ENCODE results near the gene GPALPP1.
"Not testable (repeated sequence)": the region's sequence is repeated elsewhere in the genome, so short reads cannot be mapped to it uniquely, and the experiment has no call there.

The GPALPP1 gene

DNA sequence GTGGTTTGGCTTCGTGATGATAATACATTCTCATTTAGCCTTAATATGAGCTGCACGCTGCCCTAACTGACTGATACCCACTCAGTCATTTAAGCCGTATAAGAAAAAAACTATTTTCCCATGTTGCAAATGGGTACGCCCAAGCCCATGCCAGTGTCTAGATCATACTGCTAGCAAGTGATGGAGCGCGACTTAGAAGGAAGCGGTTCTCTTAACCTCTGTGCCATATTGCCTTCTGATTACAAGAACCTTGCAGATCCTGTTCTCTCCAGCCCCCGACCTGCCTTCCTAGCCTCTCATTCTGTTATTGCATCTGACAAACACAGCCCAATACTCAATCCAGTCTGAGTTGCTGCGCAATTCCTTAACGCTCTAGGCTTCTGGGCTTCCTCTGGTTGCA lies 603 bp downstream of the GPALPP1 start:
- in situ Hi-C loops (cut with HindIII; ENCODE audit: low sequenced_read_pairs) = loop anchor here (25.0 kb wide), 1 partner anchor 1078 kb away; no protein-coding TSS in a partner anchor

DNA sequence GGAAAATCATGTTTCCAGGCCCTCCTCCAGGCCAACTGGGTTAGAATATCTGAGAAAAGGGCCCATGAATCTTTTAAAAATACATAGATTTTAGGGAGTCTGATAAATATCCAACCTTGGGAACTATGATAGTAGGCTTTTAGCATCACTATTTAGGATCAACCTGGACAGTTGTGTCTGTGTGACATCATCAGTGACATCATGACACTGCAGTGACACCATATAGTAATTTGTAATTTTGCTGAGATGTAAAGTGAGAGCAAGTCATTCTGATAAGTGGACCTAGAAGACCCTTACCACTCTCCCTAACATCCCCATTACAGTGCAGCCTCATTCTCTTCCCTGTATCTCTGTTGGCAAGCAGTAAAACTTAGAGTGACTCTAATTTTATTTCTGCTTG lies 14.1 kb downstream of the GPALPP1 start:
- in situ Hi-C loops (cut with HindIII; ENCODE audit: low sequenced_read_pairs) = no loop called here

DNA sequence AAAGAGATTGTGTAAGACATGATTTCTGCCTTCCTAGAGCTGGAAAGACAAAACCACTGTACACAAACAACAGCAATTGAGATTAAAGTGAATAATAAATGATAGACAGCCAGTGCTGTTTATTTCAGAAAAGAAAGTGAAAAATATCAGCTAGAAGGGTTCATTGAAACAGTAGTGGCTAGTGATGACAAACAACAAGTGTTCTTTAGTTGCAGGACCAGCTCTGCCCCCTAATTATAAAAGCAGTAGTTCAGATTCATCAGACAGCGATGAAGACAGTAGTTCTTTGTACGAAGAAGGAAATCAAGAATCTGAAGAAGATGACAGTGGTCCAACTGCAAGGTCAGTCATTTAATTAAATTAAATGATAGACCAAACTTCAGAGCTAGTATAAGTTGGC lies 14.8 kb downstream of the GPALPP1 start:
- in situ Hi-C loops (cut with HindIII; ENCODE audit: low sequenced_read_pairs) = no loop called here

DNA sequence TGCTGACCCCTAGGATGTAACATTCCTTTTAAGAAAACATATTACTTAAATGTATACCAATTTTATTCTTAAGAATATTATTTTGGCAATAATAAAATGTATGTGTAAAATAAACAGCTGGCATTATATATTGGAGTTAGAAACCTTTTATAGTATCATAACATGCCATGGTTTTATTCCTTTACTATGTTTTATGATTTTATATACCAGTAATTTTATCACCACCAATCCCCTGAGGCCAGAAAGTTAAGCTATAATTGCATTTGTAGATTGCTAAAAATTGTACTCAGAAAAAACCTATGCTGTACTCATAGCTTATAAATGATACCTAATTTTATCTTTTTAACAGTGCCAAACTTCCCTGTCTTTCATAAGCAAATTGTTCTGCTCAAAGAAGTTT lies 17.9 kb downstream of the GPALPP1 start:
- in situ Hi-C loops (cut with HindIII; ENCODE audit: low sequenced_read_pairs) = no loop called here

DNA sequence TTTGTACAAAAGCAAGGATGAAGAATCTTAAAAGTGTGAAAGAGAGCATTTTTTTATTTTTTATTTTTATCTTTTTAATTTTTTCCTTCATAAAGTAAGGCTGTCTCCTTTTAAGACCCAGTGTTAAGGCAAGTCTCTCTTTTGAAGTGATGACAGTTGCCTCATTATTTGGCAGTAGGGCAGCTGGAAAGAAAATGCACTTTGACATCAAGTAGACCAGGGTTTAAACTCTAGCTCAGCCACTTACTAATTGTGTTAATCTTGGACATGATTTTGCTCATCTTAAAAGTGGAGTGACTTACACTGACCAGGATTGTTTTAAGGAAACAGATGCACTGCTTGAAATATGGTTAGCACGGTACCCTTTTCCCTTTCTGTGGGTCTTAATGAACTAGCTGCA lies 18.5 kb downstream of the GPALPP1 start:
- in situ Hi-C loops (cut with HindIII; ENCODE audit: low sequenced_read_pairs) = no loop called here

DNA sequence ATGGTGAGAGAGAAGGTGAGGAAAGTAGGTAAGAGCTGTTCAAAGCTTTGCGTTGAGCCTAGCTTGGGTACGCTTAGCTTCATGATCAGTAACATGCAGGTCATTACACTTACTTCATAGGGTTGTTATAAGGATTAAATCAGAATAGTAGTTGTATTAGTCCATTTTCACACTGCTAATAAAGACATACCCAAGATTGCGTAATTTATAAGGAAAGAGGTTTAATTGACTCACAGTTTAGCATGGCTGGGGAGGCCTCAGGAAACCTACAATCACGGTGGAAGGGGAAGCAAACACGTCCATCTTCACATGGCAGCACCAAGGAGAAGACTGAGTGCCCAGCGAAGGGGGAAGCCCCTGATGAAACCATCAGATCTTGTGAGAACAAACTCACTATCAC lies 21.9 kb downstream of the GPALPP1 start:
- in situ Hi-C loops (cut with HindIII; ENCODE audit: low sequenced_read_pairs) = no loop called here

DNA sequence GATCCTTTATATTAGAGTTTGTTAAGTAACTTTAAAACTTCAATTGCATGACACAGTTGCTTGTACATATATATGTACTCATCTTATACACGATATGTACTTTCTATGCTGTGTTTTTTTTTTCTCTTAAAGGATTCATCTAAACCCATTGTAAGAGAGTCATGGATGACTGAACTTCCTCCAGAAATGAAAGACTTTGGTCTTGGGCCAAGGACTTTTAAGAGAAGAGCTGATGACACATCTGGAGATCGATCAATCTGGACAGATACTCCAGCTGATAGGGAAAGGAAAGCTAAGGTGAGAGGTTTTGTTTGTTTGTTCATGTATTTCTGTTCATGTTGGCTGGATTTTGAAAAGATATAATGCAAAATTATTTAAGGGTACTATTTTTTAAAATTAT lies 26.0 kb downstream of the GPALPP1 start:
- in situ Hi-C loops (cut with HindIII; ENCODE audit: low sequenced_read_pairs) = no loop called here

DNA sequence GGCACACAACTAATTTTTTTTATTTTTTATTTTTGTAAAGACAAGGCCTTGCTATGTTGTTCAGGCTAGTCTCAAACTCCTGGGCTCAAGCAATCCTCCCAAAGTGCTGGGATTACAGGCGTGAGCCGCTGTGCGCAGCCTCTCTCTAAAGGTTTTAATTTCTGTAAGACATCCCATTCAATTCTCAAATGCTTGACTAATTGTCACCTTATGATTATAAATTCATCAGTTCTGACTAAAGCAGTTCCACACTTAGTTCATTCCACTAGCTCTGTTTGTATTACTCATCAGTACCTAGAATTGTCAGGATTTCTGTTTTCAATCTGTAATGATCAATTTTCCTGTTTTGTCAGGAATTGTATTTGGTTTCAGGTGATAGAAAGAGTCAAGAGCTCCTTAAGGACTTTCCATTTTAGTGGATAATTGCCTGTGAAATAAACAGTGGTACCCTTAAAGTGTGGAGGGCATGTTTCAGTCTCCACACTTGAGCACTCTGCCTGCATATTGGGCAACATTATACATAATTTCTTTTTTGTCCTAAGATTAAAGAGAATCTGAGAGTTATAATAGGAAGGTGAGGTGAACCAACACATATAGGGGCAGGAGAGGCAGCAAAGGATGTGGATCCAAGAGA lies 27.6 kb downstream of the GPALPP1 start:
- in situ Hi-C loops (cut with HindIII; ENCODE audit: low sequenced_read_pairs) = no loop called here

DNA sequence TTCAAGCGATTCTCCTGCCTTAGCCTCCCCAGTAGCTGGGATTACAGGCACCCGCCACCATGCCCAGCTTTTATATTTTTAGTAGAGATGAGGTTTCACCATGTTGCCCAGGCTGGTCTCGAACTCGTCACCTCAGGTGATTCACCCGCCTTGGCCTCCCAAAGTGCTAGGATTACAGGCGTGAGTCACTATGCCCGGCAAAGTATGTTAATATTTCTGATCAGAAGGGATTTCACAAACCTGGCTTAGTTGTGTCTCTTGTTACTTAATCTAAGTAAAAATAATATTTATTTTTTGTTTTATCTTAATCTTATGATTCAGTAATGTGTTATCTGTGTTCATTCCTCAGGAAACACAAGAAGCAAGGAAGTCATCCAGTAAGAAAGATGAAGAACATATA lies 30.6 kb downstream of the GPALPP1 start:
- in situ Hi-C loops (cut with HindIII; ENCODE audit: low sequenced_read_pairs) = not testable (repeated sequence)

DNA sequence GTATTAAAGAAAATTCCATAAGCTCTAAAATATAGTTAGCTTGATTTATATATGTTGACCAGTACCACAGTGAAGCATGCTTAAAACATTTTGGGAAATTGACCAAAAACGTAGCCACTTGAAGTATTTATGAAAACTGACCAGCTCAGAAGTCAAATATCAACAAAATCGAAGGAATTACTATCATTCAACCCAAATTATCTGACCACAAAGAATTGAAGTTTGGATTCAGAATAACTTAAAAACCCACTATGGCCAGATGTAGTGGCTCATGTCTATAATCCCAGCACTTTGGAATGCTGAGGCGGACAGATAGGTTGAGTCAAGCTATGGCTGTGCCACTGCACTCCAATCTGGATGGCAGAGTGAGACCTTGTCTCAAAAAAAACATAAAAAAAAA lies 31.9 kb downstream of the GPALPP1 start:
- in situ Hi-C loops (cut with HindIII; ENCODE audit: low sequenced_read_pairs) = no loop called here

DNA sequence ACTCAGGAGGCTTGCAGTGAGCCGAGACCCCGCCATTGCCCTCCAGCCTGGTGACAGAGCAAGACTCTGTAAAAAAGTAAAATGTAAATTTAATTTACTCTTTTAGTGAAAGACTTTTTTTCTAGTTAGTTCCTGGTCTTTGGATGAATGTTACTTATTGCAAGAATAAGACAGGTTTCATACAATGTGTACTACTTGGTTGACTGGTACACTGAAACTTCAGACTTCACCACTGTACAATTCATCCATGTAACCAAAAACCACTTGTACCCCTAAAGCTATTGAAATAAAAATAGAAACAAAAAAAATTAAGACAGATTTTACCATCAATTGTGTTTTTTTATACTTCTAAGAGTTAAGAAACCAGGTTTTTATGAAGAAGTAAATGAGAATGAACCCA lies 35.5 kb downstream of the GPALPP1 start:
- in situ Hi-C loops (cut with HindIII; ENCODE audit: low sequenced_read_pairs) = no loop called here

DNA sequence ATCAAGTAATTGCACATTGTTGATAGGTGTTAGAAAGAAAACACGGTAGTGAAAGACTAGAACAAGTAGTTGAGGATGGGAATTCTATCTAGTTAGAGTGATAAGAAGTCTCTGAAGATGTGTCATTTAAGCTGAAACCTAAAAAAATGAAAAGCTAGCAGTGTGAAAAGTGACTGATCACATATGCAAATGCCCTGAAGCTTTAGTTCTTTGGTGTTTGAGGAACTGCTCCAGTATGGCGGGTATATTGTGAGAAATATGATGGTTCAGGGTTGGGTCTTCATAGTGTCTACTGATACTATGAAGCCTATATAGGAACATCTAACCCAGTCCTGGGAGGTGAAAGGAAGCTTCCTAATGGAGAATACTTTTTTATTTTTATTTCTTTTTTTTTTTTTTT lies 45.0 kb downstream of the GPALPP1 start:
- in situ Hi-C loops (cut with HindIII; ENCODE audit: low sequenced_read_pairs) = no loop called here

DNA sequence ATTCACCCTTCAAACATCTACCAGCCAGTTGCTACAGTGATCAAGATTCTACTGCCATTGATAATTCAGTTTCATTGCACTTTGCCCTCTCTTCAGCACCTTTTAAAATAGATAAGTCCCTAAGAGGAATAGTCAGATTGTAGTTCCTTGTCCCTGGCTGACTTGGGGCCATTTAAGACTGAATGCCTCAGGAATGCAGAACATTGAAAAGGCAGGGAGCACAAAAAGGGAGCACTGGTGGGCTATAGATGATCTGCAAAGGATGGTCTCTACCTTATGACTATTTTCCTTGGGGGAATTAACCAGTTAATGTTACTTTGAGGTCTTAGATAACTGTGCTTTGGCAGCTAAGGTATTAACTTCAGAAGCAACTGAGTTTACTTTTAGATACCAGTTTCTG lies 46.9 kb downstream of the GPALPP1 start:
- in situ Hi-C loops (cut with HindIII; ENCODE audit: low sequenced_read_pairs) = no loop called here

DNA sequence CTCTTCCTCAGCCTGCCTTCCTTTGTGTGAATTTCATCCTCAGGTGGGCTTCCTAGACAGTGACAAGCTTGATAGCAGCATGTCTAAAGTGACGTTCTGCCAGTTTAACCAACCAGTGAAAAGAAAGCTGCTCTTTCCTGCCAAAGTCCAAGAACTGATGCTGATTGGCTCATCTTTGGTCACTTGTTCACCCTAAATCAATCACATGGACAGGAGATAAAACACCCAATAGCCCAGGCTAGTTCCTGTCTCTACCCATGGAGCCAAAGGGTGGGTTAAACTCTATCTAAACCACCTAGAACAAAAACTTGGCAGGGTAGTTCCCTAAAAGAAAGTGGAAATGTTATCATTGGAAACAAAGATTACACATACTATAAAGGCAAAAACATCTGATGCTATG lies 50.8 kb downstream of the GPALPP1 start:
- in situ Hi-C loops (cut with HindIII; ENCODE audit: low sequenced_read_pairs) = no loop called here

DNA sequence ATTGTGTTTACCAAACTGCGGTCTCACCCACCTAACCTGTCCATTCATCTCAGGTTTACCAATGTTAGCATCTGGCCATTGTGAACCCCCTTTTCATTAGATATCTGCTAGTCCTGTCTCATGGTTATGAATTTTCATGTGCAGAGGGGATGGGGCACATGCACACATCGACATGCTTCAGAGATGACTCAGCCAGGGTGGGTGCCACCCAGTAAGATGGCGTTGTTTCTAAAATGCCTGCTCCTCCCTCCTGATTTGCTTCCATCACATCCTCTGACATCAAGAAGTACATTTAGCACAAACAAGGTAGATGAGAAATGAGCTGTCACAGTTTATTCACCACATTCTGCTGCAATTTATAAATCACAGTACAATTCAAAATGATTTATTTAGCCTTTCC lies 51.3 kb downstream of the GPALPP1 start:
- in situ Hi-C loops (cut with HindIII; ENCODE audit: low sequenced_read_pairs) = no loop called here

DNA sequence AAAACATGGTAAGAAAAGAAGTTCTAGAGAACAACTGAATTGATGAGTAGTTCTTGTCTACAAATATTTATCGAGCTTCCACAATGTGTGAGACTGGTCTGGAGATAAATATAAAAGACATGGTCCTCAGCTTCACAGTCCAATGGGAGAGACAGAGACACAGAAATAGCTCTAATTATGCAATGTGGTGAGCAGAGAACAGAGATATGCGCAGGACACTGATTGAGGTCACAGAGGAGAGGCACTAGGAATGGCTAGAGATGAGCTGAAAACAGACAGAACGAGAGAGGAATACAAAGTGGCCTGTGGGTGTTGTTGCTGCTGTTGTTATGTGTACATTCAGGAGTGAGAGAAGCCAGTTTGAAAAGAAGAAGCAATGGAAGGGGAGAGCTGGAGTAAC lies 53.2 kb downstream of the GPALPP1 start:
- in situ Hi-C loops (cut with HindIII; ENCODE audit: low sequenced_read_pairs) = no loop called here

DNA sequence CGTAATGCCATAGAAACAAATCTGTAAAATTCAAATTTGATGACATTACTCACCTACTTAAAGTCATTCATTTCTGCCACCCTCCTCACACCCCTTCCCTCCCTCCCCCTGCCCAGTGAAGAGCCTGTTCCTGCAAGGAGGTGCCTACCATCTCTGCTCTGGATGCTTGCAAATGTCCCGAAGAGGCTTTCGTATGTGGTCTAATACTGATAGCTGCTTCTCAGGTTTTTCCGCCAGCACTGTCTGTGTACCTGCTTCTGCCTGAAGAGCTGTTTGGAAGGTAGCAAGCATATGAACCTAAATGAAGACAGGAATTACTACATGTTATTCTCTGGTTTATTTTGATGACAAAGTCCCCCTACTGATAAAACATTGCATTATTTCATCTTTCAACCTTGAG lies 57.1 kb downstream of the GPALPP1 start:
- in situ Hi-C loops (cut with HindIII; ENCODE audit: low sequenced_read_pairs) = no loop called here

DNA sequence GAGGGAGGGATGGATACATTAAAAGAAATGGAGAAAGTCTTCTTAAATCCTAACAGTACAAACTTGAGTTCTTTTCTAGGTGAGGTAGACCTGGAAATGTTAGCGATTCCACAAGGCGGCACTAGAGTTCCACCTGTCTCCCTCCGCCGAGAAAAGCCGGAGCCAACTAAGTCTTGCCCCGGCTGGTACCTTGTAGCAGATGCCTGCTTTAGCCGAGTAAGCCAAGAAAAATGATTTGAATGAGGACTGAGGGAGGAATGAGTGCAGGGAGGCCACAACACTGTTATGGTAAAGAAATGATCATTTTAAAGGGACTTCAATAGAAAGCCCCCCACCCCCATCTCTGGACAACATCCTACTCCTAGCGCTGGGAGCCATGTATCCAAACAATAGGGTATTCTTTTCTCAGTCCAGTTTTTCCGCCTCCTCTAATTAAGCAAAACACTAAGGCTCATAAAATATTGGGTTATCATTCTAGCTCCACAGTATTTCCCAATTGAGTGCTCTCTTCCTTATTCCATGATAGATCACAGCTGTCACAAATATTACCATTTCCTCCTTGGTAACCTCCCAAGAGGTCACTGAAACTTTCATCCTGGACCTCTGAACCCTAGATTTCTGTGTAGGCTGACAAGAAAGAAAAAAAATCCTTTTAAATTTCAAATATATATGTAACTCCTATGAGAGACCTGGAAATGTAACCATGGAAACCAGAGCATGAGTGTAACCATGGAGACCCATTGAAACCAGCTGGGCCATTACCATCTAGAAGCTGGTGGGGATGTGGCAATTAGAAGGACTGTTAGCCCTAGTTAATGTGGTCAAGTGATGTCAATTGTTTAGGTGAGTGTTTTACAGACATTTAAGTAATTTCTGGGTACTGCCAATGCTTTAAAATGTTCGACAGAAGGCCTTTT lies 58.3 kb downstream of the GPALPP1 start:
- in situ Hi-C loops (cut with HindIII; ENCODE audit: low sequenced_read_pairs) = no loop called here

DNA sequence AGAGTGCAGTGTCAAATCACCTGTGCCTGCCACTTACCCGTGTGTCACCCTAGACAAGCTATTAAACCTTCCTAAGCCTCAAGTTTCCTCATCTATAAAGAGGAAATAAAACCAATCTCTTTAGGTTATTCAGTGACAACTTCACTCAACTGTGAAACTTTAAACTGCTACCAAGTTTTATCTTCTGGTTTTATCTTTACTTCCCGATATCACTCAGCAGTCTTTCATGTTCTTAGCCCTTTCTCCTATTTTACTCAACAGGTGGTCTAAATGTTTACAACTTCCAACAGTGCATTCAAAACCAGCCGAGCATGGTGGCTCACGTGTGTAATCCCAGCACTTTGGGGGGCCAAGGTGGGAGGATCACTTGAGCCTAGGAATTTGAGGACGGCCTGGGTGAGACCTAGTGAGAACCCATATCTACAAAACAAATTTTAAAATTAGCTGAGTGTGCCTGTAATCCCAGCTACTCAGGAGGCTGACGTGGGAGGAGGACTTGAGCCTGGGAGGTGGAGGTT lies 59.6 kb downstream of the GPALPP1 start:
- in situ Hi-C loops (cut with HindIII; ENCODE audit: low sequenced_read_pairs) = no loop called here

DNA sequence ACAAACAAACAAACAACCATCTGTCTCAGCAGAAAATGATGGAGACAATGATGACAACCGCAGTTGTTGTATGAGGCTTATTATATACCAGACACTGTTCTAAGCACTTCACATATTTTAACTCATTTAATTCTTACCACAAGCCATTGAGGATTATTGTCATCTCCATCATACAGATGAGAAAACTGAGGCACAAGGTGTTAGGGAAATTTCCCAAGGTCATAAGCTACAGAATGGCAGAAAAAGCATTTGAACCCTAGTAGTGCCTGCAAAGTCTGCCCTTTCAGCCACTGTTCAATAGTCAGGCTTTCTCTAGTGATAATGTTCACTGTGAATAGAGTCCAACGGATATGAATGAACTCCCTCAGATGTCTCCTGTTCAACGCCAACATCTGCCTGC lies 60.1 kb downstream of the GPALPP1 start:
- in situ Hi-C loops (cut with HindIII; ENCODE audit: low sequenced_read_pairs) = no loop called here

DNA sequence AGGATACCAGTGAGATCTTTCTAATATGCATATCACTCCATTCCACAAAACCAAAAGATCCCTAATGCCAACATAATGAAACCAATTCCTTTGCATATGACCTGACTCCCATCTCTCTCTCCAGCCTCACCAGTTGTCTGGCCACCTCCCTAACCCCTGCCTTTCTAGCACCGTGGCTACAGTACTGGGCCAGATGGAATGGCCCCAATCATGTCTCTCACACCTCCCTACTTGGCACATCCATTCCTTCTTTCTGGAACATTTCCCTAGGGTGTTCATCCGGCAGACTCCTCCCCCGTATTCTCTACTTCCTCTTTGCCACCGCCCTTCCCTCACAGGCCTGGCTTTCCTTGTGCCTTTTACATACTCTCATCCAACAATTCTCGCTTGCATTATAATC lies 62.0 kb downstream of the GPALPP1 start:
- in situ Hi-C loops (cut with HindIII; ENCODE audit: low sequenced_read_pairs) = no loop called here

DNA sequence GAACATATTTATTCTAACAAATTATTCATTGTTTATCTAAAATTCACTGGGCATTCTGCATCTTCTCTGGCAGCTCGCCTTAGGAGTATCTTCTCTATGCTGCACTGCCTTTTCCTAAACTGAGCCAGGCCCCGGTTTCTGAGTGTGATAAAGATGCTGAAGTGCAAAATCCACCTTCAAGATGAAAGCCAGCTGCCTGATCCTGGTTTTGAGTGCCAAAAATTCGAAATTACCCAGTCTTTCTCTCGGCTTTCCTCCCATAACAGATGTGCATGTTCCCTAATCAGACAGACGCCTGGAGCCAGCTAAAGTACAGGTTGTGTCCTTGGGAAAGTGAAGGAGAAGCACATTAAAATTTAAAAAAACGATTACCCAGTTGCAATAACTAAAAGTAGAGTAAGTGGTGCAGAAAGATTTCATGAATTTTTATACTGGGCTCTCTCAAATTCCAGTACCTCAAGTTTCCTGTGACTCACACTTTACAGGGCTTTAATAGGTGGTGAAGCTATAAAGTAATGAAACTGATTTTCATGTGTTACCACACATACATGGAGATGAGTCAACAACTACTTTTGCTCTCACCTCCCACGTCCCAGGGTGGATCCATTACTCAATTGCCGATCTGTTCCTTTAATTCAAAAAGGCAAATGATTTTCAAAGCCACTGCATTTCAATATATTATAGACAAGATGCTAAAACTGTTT lies 66.0 kb downstream of the GPALPP1 start:
- in situ Hi-C loops (cut with HindIII; ENCODE audit: low sequenced_read_pairs) = no loop called here
